Keratinocyte (primary cell): ENCODE measurements around the gene C9orf50. TPM values are rescaled to one million over a fixed set of nuclear protein-coding genes. Genes with fewer than 3 reads are reported as not detected.

Experiments used
- DNase-seq: peaks from one replicate; pipeline ENCODE4 v3.0.0-alpha.2; 2011; ENCODE audit warnings: low read depth, missing footprints, low spot score
- FAIRE-seq: peaks from 2 replicates; lab custom pipeline; 2011; peaks lifted over from hg19 to GRCh38; lab: Jason Lieb, UNC
- H2AFZ ChIP-seq: 2 replicates; pipeline ENCODE4 v1.6.0; 2012; ENCODE audit warnings: low read length, control low read depth, inconsistent platforms; ENCODE audit not compliant: control insufficient read depth
- H3K27ac ChIP-seq: 2 replicates; pipeline ENCODE4 v1.5.1; 2011; ENCODE audit warnings: low read length; ENCODE audit not compliant: control insufficient read depth, insufficient read depth
- H3K27me3 ChIP-seq: 3 replicates; pipeline ENCODE4 v1.6.0; 2011; ENCODE audit warnings: low read length; ENCODE audit not compliant: control insufficient read depth, insufficient read depth; ENCODE audit errors: extremely low read depth
- H3K36me3 ChIP-seq, 2 experiments: 2 replicates in 1 of 2; 3 replicates in 1 of 2; pipeline ENCODE4 v1.5.1; 2011; ENCODE audit warnings: low read length in 2 of 2, mild to moderate bottlenecking in 1 of 2; ENCODE audit not compliant: control insufficient read depth in 2 of 2, insufficient read depth in 2 of 2; ENCODE audit errors: extremely low read depth in 1 of 2
- H3K4me1 ChIP-seq: 3 replicates; pipeline ENCODE4 v1.5.1; 2011; ENCODE audit warnings: low read length; ENCODE audit not compliant: control insufficient read depth, insufficient read depth; ENCODE audit errors: extremely low read depth
- H3K4me2 ChIP-seq: 3 replicates; pipeline ENCODE4 v1.6.0; 2011; ENCODE audit warnings: low read depth, low read length; ENCODE audit not compliant: control insufficient read depth, insufficient read depth; ENCODE audit errors: extremely low read depth
- H3K4me3 ChIP-seq, 3 experiments: fragments of 200-600 bp in 1 of 3; sonication (generic) in 1 of 3; 2 replicates in 2 of 3; 3 replicates in 1 of 3; pipeline ENCODE4 v1.5.1; 2011 to 2016; ENCODE audit warnings: low read length in 3 of 3, mild to moderate bottlenecking in 3 of 3, control low read depth in 2 of 3, inconsistent platforms in 1 of 3, low read depth in 1 of 3, mixed read lengths in 1 of 3, mixed run types in 1 of 3, moderate library complexity in 1 of 3; ENCODE audit not compliant: control insufficient read depth in 2 of 3, insufficient read depth in 2 of 3; ENCODE audit errors: extremely low read depth in 1 of 3
- H3K79me2 ChIP-seq: 2 replicates; pipeline ENCODE4 v1.6.0; 2012; ENCODE audit warnings: low read length; ENCODE audit not compliant: control insufficient read depth, insufficient read depth
- H3K9ac ChIP-seq: 3 replicates; pipeline ENCODE4 v1.6.0; 2011; ENCODE audit warnings: low read length; ENCODE audit not compliant: control insufficient read depth, insufficient read depth; ENCODE audit errors: extremely low read depth
- H3K9me1 ChIP-seq: 3 replicates; pipeline ENCODE4 v1.6.0; 2011; ENCODE audit warnings: low read length; ENCODE audit not compliant: control insufficient read depth, insufficient read depth; ENCODE audit errors: extremely low read depth
- H3K9me3 ChIP-seq: 2 replicates; pipeline ENCODE4 v1.5.1; 2012; ENCODE audit warnings: low read depth, low read length; ENCODE audit not compliant: control insufficient read depth
- H4K20me1 ChIP-seq: 3 replicates; pipeline ENCODE4 v1.6.0; 2011; ENCODE audit warnings: low read length; ENCODE audit not compliant: control insufficient read depth, insufficient read depth; ENCODE audit errors: extremely low read depth
- EZH2 ChIP-seq: IDR thresholded peaks from one replicate; pipeline ENCODE4 v1.6.1; 2012; ENCODE audit warnings: inconsistent platforms, mild to moderate bottlenecking, low read length, moderate library complexity
- dilution Hi-C: fragments of 300-500 bp; cut with MboI; formaldehyde crosslinking; loops from one replicate; pipeline ENCODE4 v1.7.0; 2020; ENCODE audit warnings: low sequenced_read_pairs; ENCODE audit not compliant: extremely low pct_ligation_motif_present
- polyA plus RNA-seq, 5 experiments: library from polyadenylated mRNA; depleted of rRNA in 3 of 5; stranded (reverse) in 3 of 5; stranded (forward) in 1 of 5; unstranded in 1 of 5; fragments of >200 nt; gene quantifications; 1 replicate in 1 of 5; 2 replicates in 3 of 5; 3 replicates in 1 of 5; pipeline versions ENCODE4 v1.2.1 to v1.2.3, GENCODE V29; 2011 to 2012; ENCODE audit warnings: missing spikeins in 2 of 5, low read depth in 1 of 5, low replicate concordance in 1 of 5
- TF ChIP-seq, protein P1 (sequence below), 3 experiments: IDR thresholded peaks in 1 of 3; conservative IDR thresholded peaks in 1 of 3; optimal IDR thresholded peaks in 1 of 3; 2 replicates in 2 of 3; 3 replicates in 1 of 3; pipeline versions ENCODE3 to v1.5.1; 2011; ENCODE audit warnings: low read length in 3 of 3, mild to moderate bottlenecking in 3 of 3, moderate library complexity in 2 of 3, control low read depth in 1 of 3, inconsistent platforms in 1 of 3; ENCODE audit not compliant: insufficient read depth in 2 of 3; ENCODE audit errors: extremely low read depth in 1 of 3

Gene C9orf50
- polyA plus RNA-seq, 1 donor (not counting 4 experiments of a cell fraction or from before 2014, with no cell fraction given), result not detected

DNA sequence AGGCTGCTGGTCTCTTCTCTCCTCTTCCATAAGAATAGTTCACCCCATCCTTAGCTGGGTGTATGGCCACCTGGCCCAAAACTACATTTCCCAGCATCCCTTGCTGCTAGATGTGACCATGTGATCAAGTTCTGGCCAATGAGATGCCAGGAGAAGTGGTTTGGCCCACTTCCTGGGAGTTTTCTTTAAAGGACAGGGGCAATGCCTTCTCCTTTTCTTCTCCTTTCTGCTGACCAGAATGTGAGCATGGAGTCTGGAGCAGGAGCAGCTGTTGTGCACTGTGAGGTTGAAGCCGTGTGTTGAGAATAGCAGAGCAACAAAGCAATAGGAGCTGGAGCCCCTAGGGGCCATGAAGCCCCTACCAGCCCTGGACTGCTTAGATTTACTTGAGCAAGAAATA is 36.8 kb downstream of the C9orf50 start:
- Histone ChIP-seq H3K36me3 (no peaks in the 10 kb centered on the region), H4K20me1 (no peaks in the 10 kb centered on the region), H3K4me3 (no peak overlapping the region), H3K79me2 (no peaks in the 10 kb centered on the region), H3K9ac (no peak overlapping the region), H3K9me1 (no peaks in the 10 kb centered on the region), H3K27ac (no peak overlapping the region), H3K9me3 (no peaks in the 10 kb centered on the region), H3K4me1 (no peaks in the 10 kb centered on the region), H3K4me2 (no peak overlapping the region), H3K27me3 (no peaks in the 10 kb centered on the region), H2AFZ (peak overlapping the region; percentile 3)
- DNase-seq, result no peak
- dilution Hi-C loops, result no loop called here
- TF ChIP-seq EZH2, result no peak
- TF ChIP-seq, protein P1, sequence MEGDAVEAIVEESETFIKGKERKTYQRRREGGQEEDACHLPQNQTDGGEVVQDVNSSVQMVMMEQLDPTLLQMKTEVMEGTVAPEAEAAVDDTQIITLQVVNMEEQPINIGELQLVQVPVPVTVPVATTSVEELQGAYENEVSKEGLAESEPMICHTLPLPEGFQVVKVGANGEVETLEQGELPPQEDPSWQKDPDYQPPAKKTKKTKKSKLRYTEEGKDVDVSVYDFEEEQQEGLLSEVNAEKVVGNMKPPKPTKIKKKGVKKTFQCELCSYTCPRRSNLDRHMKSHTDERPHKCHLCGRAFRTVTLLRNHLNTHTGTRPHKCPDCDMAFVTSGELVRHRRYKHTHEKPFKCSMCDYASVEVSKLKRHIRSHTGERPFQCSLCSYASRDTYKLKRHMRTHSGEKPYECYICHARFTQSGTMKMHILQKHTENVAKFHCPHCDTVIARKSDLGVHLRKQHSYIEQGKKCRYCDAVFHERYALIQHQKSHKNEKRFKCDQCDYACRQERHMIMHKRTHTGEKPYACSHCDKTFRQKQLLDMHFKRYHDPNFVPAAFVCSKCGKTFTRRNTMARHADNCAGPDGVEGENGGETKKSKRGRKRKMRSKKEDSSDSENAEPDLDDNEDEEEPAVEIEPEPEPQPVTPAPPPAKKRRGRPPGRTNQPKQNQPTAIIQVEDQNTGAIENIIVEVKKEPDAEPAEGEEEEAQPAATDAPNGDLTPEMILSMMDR (optimal IDR thresholded peaks at IDR 0.05 in 1 of 3, IDR thresholded peaks at IDR 0.05 in 1 of 3, conservative IDR thresholded peaks at IDR 0.05 in 1 of 3; ENCODE audit: extremely low read depth in 1 of 3, insufficient read depth in 2 of 3, low read length in 3 of 3), result no peak
- peak; percentile 84 for FAIRE-seq

GRCh38 chr9:129583308-129584038 is 37.4 kb downstream of the C9orf50 start:
- no peaks in the 10 kb centered on the region for H3K36me3 ChIP-seq
- FAIRE-seq, result no peak
- DNase-seq, result no peak
- no peaks in the 10 kb centered on the region for H3K9me3 ChIP-seq
- no peak overlapping the region for H2AFZ ChIP-seq
- H3K4me2 ChIP-seq, result no peak overlapping the region
- no peaks in the 10 kb centered on the region for H3K27me3 ChIP-seq
- dilution Hi-C loops, result no loop called here
- no peaks in the 10 kb centered on the region for H3K79me2 ChIP-seq
- H4K20me1 ChIP-seq, result no peaks in the 10 kb centered on the region
- no peak overlapping the region for H3K4me3 ChIP-seq
- H3K27ac ChIP-seq, result no peak overlapping the region
- no peaks in the 10 kb centered on the region for H3K9me1 ChIP-seq
- TF ChIP-seq EZH2, result no peak
- TF ChIP-seq, protein P1 (optimal IDR thresholded peaks at IDR 0.05 in 1 of 3, IDR thresholded peaks at IDR 0.05 in 1 of 3, conservative IDR thresholded peaks at IDR 0.05 in 1 of 3; ENCODE audit: extremely low read depth in 1 of 3, insufficient read depth in 2 of 3, low read length in 3 of 3), result no peak
- no peaks in the 10 kb centered on the region for H3K4me1 ChIP-seq
- H3K9ac ChIP-seq, result no peak overlapping the region
